Measurements from ENCODE around the gene KIAA0232.
A peak's percentile ranks its signal among the peaks of the same experiment; 100 is the strongest.
"Not testable (repeated sequence)": the region's sequence is repeated elsewhere in the genome, so short reads cannot be mapped to it uniquely, and the experiment has no call there.

Gene KIAA0232

DNA sequence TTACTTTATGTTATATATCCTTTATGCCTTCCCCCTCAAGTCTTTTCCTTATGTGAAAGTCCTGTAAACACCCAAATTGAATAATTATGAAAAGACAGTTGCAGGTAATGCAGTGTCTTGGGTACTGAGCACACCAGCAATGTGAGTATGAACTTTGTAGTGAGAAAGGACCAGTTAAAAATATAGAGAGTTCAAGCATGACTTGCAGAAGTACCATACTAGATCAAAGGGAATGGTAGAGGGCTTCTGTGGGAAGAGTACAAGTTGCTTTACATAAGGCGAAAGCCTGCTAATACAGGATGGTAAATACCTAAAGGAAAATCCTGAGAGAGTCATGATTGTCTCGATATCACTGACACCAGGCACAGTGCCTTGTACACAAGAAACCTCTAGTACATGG lies 25.7 kb downstream of the KIAA0232 start:
- DNase-seq = no peak

DNA sequence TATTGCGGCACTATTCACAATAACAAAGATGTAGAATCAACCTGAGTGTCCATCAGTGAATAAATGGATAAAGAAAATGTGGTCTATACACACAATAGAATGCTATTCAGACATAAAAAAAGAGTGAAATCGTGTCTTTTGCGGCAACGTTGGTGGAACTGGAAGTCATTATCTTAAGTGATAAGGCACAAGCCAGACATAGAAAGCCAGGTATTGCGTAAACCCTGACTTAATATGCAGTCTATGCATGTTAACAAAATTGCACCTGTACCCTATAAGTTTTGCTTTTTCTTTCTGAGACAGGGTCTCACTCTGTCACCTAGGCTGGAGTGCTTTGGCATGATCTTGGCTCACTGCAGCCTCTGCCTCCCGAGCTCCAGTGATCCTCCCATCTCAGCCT lies 28.6 kb downstream of the KIAA0232 start:
- DNase-seq = no peak

DNA sequence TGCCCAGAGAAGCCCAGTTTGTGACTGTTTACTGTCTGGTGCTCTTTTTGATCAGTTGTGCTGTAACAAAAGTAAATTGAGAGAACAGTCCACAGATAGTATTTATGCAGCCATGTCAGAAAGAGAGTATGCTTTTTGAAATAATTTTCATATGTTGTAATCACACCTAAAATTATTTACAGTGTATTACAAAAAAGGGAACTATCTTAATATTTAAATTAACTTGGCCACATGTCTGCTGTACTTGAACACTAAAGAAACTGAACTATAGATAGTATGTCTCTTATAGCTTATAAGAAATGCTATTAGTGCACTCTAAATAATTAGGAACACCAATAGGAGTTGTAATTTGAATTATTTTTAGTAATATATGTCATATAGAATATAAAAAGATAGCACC lies 30.2 kb downstream of the KIAA0232 start:
- peak in 1 of 2 donors; percentile 62 for DNase-seq

DNA sequence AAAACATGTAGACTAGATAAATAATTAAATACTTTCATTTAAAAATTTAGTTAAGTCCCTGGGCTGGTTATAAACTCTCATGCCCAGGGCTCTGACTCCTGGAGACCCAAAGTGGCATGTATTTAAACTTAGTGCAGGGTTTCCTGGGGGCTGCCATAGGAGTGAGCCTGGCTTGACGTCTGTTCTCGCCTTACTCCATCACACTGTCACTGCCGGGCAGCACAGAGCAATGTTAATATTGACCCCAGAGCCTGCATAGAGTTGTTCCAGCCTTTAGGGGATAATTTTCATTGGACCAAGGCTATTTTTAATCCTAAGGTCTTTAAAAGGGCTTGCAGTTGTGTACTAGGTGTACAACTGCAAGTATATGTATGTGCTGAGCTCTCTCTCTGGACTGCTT lies 31.2 kb downstream of the KIAA0232 start:
- no peak for DNase-seq

DNA sequence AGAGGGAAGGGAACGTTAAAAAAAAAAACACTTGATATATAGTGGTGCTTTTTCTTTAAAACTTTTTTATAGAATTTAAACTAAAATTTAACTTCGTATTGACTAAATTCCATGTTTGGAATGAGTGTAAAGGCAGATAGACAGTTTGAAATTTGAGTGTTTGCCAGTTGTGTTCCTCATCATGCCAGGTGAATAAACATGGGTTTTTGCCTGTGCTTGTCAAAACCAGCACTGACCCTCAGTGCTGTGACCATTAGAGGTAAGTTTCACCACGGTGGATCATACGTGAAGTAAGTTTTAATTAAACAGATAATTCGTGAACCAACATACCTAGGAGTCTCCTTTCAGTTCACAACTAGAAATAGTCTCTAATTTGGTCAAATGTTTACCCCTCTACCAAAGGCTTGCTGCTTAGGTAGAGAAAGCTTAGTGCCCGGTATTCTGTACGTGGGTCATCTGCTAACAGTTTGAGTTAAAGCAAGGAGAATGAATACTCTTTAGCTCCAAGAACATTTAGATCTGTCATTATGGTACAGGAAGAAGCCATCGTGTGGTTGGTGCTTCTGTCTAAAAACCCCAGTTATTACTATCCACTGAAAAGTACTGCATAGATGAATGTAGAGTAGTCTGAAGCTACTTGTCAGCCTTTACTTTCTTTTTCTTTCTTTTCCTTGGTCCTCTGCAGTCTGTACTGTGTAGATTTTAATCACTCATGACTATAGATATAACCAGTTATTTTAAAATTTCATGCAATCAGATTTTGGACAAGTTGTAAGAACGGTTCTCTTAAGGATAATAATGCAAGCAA lies 32.7 kb downstream of the KIAA0232 start:
- DNase-seq = no peak

DNA sequence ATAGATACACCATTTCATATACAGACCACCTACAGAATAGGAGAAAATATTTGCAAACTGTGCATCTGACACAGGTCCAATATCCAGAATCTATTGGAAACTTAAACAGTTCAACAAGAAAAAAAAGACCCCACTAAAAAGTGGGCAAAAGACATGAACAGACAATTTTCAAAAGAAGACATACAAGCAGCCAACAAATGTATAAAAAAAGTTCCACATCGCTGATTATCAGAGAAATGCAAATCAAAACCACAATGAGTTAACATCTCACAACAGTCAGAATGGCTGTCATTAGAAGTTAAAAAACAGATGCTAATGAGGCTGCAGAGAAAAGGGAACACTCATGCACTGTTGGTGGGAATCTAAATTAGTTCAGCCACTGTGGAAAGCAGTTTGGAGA lies 36.8 kb downstream of the KIAA0232 start:
- no peak for DNase-seq

DNA sequence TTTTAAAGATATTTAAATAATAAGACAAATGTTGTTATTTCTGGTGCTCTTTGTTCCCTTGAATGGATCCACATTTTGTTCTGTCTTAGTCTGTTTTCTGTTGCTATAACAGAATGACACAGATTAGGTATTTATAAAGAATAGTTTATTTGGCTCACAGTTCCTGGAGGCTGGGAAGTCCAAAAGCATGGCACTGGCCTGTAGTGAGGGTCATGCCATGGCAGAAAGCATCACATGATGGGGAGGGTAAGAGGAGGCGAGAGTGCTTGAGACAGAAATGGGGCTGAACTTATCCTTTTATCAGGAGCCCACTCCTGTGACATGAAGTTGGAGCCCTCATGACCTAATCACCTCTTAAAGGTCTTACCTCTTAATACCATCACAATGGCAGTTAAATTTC lies 38.2 kb downstream of the KIAA0232 start:
- no peak for DNase-seq

DNA sequence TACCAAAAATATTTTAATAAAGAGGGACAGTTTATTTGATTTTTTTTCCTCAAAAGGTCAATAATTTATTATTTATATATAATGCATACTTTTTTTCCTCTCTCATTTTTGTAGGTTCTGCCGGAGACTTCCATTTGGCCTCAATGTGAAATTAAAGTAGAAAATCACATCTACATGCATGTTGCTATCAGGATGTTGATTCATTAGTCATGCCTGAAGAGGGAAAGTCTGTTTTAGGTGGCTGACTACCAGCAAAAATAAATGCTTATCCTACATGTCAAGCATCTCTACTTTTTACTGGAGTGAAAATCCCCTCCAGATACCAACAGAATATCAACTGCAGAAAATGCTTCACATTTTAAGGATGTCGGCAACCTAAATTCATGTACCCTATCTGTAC lies 41.5 kb downstream of the KIAA0232 start:
- DNase-seq = no peak

DNA sequence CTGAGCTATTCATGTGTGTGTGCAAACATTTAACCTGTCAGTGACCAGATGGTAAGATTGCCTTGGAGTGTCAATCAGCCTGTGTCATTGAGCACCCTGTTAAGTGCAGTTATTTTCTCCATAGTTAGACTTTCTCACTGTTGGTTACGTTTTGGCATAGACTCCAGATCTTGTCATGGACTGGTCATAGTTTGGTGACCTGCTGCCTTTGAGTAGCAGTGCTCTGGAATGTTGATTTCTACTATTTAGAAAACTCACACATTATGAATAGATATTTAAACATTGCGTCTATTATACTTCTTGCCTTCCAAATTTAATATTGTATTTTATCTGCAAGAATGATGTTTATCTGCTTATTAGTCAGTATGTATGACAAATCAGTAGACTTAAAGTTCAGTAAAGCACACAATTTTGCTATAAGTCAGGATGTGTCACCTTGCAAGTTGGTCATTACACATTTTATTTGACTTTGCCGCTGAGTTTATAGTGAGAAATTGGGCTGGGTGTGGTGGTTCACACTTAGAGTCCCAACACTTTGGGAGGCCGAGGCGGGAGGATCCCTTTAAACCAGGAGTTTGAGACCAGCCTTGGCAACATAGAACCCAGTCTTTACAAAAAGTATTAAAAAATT lies 42.4 kb downstream of the KIAA0232 start:
- DNase-seq = no peak

DNA sequence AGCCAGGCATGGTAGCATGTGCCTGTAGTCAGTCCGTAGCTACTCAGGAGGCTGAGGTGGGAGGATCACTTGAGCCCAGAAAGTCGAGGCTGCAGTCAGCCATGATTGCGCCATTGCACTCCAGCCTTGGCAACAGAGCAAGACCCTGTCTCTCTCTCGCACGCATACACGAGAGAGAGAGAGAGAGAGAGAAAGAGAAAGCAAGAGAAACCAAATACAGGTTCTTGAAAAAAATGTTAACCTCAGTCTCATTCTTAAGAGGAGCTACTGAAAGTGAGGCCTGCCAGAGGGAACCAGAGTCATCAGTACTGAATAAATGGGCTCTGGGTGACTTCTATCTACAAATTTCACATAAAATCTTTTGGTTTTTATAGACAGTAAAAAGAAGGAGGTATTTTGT lies 42.9 kb downstream of the KIAA0232 start:
- no peak for DNase-seq

DNA sequence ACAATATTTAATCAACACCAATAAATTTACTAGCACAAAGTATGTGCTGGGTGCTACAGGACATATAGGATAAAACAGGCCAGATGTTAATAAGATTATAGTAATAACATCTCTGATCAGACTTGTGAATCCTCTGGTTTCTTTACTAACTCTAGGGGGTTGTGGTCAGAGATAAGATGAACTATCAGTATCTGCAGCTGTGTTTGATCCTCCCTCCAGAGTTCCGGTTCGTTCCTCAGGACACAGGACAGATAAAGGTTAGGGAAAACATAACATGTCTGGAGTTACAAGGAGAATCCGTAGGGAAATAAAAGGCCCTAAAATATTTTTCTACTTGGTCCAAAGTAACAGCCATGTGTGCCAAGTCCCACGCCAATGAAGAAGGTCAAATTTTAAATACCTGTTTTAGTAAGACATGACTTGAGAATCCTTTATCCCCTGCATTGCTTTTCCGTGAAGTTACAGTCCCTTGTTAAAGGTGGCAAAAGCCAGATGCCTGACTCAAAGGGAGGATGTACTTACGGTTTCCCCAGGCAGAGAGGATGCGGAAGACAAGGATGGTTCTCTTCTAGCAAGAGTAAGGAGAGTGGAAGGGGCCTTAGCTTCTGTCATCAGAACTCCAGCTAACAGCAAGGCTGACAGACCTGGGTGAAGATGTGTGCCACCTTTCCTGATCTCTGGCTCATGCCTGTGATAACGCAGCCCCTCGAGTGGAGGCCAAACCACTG lies 44.4 kb downstream of the KIAA0232 start:
- no peak for DNase-seq

DNA sequence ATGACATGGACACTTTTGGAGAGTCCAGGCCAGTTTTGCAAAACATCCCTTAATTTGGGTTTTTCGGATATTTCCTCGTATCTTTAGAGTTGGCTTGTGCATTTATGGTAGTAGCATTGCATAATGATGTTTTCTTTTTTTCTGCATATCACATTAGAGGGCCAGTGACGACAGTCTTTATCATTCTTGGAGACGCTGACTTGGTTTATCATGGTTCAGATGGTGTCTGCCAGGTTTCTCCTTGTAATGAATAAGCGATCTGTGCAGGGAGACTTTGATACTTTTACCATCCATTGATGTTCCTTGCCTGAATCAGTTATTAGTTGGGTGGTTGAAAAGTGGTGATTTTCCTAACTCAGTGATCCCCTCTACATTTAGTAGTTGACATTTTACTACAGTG lies 46.6 kb downstream of the KIAA0232 start:
- DNase-seq = no peak

DNA sequence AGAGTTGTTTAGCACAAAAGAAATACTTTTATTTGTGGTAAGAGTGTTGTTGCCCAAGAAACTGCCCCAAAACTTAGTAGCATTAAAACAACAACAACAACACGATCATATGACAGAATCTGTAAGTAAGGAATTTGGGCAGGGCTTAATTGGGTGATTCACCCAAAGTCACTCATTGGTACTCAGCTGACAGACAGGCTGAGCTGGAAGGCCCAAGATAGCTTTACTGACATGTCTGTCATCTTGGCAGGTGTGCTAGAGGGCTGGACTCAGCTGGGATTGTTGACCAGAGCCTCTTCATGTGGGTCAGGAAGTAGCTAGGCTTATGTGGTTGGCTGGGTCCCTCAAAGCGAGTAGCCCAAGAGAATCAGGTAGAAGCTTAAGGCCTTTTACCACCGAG lies 52.3 kb downstream of the KIAA0232 start:
- peak in 1 of 2 donors; percentile 13 for DNase-seq

DNA sequence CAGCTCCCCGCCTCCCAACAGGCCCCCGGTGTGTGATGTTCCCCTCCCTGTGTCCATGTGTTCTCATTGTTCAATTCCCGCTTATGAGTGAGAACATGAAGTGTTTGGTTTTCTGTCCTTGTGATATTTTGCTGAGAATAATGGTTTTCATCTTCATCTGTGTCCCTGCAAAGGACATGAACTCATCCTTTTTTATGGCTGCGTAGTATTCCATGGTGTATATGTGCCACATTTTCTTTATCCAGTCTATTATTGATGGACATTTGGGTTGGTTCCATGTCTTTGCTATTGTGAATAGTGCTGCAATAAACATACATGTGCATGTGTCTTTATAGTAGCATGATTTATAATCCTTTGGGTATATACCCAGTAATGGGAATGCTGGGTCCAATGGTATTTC lies 53.1 kb downstream of the KIAA0232 start:
- DNase-seq = not testable (repeated sequence)

DNA sequence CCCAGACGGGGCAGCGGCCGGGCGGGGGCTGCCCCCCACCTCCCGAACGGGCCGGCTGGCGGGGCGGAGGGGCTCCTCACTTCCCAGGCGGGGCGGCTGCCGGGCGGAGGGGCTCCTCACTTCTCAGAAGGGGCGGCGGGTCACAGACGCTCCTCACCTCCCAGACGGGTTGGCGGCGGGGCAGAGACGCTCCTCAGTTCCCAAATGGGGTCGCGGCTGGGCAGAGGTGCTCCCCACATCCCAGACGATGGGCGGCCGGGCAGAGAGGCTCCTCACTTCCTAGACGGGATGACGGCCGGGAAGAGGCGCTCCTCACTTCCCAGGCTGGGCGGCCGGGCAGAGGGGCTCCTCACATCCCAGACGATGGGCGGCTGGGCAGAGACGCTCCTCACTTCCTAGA lies 54.6 kb downstream of the KIAA0232 start:
- not testable (repeated sequence) for DNase-seq

DNA sequence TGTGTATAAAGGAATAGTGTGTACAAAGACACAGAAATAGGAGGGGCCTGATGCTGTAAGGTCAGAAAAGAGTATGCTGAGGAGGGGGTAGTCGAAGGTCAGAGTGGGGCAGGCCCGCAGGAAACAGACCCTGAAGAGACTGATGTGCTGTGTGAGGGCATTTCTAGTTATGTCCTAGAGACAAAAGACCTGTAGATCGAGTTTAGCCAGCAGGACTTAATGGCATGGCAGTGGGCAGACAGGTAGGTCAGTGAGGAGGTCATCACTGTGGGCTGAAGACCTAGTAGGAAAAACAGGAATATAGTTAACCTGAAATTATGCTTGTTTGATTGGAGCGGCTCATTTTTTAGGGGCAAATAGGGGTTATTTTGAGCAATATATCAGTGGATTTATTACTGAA lies 57.1 kb downstream of the KIAA0232 start:
- DNase-seq = no peak

DNA sequence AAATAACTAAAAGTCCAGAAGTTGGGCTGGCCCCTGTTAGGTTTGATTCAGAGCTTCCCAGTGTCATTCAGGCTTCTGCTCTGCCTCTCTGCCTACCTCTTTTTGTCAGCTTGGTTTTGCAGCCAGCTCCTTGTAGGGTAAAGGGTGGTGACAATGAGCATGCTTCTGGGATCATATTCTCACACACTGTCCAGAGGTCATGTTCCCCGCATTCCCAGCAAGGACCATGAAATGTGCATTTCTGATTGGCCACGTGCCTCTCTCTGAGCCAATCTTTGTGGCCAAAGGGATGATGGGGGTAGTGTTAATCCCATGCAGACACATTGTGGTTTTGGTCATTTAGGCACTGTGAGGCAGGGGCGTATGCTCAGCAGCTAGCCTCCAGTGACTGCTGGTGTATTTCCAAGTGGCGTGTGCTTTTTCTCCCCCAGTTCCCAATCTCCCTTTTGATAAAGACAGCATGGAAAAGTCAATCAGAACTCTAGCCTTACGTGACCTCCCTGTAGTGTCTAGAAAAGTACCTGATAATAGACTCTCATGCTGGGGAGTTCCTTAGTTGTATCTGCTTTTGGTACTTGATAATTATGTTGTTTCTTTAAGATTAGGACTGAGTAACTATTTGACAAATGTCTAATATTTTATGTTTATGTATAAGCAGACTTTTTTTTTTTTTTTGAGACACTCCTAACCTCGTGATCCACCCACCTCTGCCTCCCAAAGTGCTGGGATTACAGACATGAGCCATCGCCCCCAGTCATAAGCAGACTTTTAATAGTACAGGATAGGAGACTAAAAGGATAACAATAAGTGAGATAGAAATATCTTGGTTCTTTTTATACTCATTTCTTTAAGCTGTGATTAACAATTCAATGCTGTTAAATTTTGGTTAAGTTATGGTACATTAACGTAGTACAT lies 57.8 kb downstream of the KIAA0232 start:
- DNase-seq = peak; percentile 26 to 52

DNA sequence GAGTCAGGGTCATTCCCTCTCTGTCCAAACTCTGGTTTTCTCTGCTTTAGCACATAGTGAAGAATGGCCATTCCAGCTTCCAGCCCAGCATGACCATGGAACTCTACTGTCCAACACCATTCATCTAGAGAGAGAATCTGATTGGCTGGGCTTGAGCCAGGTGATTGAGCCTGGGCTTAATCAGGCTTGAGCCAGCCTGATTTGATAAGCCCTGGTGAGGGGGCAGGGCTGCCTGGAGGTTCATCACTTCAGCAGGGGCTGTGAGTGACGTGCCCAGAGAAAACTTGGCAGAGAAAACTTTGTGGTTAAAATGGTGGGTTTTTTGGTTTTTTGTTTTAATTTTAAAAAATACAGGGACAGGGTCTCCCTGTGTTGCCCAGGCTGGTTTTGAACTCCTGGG lies 62.5 kb downstream of the KIAA0232 start:
- no peak for DNase-seq

DNA sequence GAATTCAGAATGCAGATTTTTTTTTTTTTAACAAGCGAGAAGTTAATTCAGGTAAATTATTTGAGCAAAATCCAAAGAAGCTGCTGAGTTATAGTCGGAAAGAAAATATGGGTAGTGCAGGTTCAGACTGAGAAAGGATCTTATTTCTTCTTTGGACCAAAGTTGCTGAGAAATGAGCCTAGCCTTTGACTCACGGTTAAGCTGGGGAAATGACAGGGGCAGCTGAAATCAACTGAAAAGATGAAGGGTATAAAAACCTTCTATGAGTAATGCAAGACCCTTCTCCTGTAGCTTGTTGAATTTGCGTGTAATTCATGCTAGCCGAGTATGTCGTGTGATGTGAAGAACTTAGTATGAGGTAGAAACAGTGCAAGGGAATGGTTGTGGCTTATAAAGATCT lies 63.0 kb downstream of the KIAA0232 start:
- DNase-seq = no peak

DNA sequence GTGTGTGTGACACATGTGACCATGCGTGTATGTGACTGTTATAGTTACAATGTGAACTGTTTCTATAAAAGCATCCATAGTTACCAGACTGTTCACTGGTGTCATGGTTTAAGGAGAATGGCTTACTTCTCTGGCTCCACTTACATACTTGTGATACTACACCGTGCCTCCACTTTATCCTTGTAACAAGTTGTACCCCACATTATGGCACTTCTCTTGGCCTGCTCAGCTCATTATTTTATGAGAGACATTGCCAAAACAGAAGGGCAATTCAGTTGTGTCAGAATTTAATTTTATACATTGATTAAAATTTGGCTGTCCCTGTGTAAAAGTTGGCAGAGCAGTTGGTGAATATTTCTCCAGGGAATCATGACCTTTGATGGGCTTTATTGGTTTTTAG lies 64.7 kb downstream of the KIAA0232 start:
- no peak for DNase-seq

DNA sequence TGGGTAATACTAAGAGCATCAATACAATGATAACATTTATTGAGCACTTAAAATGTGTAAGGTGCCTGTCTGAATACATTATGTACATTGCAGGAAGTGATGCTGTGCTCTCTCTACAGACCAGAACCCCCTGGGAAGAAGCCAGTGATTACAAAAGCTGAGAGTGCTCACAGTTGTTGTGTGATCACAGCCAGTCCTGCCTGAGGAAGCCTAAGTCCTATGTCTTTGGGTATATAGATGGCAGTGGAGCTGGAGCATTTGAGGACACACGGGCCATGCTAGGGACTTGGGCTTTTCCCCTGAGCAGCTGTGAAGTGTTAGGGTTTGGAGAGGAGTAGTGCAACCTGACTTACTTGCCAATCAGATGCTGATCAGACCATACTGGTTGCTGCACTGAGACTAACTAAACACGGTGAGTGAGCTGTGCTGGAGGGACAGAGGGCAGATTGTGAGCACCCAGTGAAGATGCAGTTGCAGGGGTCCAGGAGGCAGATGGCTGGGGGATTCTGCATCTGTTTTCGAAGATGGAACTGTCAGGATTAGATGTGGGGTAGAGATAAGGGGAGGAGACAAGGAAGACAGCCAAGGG lies 66.3 kb downstream of the KIAA0232 start:
- no peak for DNase-seq

DNA sequence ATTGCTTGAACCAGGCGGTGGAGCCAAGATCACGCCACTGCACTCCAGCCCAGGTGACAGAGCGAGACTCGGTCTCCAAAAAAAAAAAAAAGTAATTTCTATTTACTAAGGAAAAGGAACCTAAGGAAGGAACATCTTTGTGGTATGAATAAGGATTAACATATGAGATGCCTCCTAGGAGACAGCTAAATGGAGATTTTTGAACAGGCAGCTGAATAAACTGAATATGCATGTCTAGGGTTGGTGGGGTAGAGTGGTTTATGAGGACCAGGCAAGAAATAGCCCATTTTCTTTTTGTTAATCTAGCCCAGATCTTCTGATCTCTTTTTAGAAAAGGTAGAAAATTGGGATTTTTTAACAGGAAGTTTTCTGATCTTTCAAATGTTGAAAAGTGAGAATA lies 67.2 kb downstream of the KIAA0232 start:
- no peak for DNase-seq

Measured in inflammatory macrophage (primary cell).